GM20431 (cell line): Measurements from ENCODE around the gene NPTX1.

ENCODE experiments used
- in situ Hi-C: fragments of 300-500 bp; cut with MseI, MboI; formaldehyde crosslinking; loops from one replicate; pipeline ENCODE4 v1.15.0; 2020; ENCODE audit warnings: low sequenced_read_pairs; ENCODE audit not compliant: unreplicated experiment

Gene NPTX1

GRCh38 chr17:80464486-80464885, 11.9 kb downstream of the NPTX1 start:
- in situ Hi-C loops: no loop called here

- in situ Hi-C loops: no loop called here
These were observed 12.5 kb downstream of the NPTX1 start for GRCh38 chr17:80463784-80464400.

- in situ Hi-C loops: no loop called here
These were observed 14.8 kb downstream of the NPTX1 start for GRCh38 chr17:80461528-80462160.

- in situ Hi-C loops: no loop called here
These were observed 16.0 kb downstream of the NPTX1 start for GRCh38 chr17:80460429-80460834.

- in situ Hi-C loops: no loop called here
These were observed 17.2 kb downstream of the NPTX1 start for GRCh38 chr17:80459234-80459633.

- in situ Hi-C loops: no loop called here
These were observed 18.4 kb downstream of the NPTX1 start for GRCh38 chr17:80458016-80458415.

- in situ Hi-C loops: no loop called here
These were observed 19.1 kb downstream of the NPTX1 start for GRCh38 chr17:80457236-80457856.

GRCh38 chr17:80456465-80457235, 19.8 kb downstream of the NPTX1 start:
- in situ Hi-C loops: no loop called here

- in situ Hi-C loops: no loop called here
These were observed 20.6 kb downstream of the NPTX1 start for GRCh38 chr17:80455784-80456183.

DNA sequence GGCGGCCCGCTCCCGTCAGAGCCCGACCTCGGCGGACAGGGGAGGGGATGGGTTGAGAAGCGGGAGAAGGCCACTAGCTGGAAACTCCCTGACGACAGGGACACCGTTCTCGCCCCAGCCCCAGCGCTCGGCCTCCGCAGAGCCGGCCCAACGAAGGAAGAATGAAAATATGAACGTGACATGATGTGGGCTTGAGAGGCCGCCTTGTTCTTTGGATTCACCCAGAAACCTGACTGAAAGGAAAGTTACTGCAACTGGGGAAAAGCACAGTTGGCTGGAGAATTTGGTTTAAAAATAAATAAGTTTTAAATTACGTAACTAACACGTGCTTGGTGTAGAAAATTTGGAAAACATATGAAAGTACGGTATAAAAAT, 21.1 kb downstream of the NPTX1 start:
- in situ Hi-C loops: no loop called here

DNA sequence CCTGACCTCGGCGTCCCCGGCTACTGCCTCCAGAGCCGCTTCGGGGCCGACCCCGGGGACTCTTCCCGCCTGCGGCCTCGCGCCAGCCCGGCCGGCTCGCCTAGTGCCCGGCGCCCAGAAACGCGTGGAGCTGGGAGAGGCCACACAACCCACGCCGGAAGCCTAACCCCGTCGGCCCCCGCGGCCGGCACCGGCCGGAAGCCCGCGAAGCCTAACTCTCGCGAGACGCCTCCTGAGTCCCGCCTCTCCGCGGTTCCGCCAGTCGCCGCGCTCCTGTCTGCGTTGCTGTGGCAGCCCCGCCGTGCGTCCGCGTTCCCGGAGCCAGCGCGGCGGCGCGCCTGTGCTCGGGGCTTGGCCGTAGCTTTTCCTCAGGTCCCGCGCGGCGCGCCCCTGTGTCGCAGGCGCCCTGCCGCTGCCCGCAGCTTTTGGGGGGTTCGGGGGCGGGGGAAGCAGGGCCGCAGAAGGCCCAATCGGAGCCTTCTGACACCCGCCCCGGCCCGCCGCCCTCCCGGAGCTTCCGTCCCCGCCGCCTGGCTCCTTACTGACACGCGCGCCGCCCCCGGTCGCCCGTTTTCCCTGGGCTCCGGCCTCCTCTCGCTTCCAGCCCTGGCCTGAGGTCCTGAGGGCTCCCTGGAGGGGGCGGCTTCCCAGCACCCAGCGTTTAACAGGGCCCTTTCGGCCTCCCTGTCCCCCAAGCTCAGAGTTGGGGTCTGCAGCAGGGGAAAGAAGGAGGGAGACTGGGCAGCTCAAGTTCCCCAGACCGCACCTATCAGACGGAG, 21.7 kb downstream of the NPTX1 start:
- in situ Hi-C loops: no loop called here

- in situ Hi-C loops: no loop called here
These were observed 22.3 kb downstream of the NPTX1 start for GRCh38 chr17:80453998-80454556.

DNA sequence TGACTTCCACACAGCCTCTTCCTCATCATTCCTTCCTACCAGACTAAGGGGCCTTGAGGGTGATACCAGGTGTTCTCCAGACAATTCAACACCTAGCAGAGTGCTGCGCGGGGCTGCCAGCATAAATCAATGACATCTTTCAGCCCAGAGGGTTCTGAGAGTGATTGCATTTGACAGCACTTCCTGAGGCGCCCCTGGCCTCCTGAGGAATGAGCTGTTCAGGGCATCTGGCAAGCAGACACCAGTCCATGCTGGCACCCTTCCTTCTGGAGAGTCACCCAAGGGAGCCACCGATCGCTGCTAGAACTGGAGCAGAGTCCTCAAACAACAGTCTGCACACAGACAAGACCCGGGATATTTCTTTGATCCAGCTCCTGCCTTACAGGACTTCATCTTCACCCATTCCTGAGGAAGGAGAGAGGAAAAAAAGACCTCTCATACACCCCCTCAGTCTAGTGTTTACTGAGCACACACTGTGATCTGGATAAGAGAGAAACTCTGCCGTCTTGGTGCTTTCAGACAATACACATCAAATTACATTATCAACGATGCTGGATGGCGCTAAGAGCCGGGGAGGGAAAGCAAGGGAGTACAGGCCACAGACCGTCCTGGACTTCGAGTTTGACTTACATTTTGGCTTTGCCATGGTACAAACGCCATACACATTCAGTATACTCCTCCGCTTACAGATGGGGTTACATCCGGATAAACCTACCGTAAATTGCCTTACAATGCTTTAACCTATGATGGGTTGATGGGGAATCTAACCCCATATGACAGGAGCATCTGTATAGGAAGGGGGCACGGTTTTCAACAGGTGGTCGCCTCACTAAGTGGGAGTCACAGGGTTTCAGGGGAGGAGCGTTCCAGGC, 23.0 kb downstream of the NPTX1 start:
- in situ Hi-C loops: no loop called here

GRCh38 chr17:80452173-80452915, 24.1 kb downstream of the NPTX1 start:
- in situ Hi-C loops: no loop called here

DNA sequence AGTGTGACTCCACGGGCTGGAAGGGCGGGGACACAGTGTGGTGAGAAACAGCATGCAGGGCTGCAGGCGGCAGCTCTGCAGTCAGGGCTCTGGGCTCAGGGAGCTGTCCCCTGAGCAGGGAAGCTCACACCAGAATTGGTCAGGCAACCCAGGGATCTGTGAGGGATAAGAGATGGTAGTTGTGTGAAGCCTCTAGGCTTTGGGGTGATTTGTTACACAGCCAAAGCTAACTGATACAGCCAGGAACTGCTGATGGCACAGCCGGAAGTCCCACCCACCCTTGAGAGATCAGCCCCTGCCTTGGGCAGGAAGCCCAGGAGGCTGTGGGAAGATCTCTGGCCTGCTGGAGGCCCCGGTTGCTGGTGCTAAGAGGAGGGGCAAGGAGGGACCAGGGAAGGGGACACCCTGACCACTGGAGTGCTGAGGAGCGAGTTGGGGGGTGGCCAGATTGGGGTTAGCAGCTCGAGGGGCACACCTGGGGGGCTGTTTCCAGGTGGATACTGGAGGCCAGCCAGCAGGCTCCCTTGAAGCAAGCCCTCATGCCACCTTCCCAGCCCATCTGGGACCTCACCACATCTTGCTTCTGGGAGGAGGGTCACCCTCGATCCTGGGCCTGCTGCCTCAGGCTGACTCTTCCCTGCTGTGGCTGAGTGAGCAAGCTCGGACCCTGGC, 25.2 kb downstream of the NPTX1 start:
- in situ Hi-C loops: no loop called here

DNA sequence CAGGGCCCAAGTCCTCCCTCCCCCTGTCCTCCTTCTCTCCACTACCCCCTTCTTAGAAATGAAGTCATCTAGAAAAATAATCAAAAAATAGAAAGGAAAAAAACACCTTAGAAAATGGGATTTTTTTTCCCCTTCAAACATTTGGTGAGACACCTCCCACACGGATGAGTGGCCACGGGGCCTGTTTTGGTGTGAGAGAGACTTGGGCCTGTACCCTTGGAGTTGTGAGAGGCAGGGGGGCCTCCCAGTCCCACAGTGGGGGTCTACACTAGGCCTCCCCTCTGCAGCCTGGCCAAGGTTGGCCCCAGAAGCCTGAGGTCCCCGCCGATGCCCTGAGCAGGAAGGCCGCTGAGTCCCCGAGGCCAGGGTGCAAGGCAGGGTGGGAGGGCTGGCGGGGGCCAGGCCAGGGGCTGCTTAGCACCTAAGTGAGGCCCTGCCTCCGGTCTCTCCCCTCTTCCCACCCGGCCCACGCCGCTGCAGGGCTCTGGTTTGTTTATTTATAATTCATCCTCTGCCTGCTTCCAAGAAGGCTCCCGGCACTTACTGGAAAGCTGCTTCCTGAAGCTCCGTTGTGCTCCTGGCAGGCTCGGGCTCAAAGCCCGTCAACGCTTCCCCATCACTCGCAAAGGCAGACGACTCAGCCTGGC, 26.4 kb downstream of the NPTX1 start:
- in situ Hi-C loops: no loop called here

DNA sequence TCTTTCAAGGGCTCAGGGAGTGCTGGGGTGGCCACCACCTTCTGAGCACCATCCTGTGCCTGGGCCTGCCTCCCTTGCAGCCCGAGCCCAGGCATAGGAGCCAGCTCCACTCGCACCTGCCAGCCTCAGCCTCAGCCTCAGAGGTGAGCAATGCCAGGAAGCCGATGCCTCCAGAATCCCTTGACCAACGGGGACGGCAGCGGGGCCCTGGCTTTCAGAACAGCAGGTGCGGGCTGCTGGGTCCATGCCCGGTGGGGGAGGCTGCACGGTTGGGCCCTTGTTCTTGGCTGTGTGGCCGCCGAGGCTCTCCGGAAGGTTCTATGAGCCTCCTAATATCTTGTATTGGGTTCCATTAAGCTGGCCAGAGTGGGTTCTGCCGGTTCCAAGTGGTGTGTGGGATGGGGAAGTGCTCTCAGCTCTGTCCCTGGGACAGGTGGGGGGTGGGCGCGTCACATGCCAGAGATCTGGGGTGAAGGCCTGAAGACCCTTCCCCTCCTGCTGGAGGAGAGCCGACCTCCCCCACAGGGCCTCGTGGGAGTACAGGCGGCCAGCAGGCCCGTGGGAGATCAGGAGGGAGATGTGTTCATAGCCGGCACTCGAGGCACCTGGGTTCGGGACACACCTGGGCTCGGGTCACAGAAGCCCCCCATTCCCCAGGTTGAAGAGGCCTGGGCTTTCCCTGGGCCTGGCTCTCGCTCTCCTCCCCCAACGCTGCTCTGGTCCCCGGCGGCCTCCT, 27.0 kb downstream of the NPTX1 start:
- in situ Hi-C loops: no loop called here
